Measurements from ENCODE around the gene SRSF2.
A peak's percentile ranks its signal among the peaks of the same experiment; 100 is the strongest.

Gene SRSF2

DNA sequence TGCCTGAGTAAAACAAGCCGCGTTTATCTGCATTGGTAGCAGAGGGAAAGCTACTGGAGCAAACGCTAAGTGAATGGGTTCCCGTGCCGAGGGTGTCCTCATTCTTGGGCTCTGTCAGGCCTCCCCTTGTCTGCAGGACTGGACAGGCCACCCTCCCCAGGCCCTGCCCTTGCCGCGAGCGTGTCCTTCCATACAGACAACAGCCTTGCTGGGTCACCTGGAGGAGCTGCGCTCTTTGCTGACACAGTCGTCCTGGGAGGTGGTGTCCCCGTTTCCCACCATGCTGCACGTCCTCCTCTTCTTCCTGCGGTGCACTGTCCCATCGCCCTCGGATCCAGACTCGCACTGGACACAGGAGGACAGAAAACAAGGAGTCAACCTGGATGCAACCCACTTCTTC, 18.6 kb downstream of the SRSF2 start:
- TF ChIP-seq, protein P1, sequence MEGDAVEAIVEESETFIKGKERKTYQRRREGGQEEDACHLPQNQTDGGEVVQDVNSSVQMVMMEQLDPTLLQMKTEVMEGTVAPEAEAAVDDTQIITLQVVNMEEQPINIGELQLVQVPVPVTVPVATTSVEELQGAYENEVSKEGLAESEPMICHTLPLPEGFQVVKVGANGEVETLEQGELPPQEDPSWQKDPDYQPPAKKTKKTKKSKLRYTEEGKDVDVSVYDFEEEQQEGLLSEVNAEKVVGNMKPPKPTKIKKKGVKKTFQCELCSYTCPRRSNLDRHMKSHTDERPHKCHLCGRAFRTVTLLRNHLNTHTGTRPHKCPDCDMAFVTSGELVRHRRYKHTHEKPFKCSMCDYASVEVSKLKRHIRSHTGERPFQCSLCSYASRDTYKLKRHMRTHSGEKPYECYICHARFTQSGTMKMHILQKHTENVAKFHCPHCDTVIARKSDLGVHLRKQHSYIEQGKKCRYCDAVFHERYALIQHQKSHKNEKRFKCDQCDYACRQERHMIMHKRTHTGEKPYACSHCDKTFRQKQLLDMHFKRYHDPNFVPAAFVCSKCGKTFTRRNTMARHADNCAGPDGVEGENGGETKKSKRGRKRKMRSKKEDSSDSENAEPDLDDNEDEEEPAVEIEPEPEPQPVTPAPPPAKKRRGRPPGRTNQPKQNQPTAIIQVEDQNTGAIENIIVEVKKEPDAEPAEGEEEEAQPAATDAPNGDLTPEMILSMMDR (IDR thresholded peaks at IDR 0.05): no peak

DNA sequence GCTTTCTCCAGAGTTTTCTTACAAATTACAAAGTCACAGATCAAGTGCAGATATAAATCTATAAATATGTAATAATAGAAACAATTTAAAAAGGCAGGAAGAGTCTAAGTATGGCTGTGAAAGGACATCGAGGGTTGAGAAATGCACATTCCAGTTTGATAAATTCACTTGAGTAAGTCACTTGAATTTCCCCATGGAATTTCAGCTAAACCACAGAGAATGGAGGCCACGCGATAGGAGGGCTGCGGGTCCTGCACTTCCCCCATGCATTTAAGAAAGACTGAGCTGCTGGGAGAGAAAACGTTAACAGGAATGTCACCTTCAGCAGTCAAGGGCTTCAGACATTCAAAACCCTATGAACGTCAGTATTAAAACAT, 20.3 kb downstream of the SRSF2 start:
- TF ChIP-seq, protein P1 (IDR thresholded peaks at IDR 0.05): no peak

GRCh38 chr17:76716146-76716838, 20.8 kb downstream of the SRSF2 start:
- TF ChIP-seq, protein P1 (IDR thresholded peaks at IDR 0.05): no peak

DNA sequence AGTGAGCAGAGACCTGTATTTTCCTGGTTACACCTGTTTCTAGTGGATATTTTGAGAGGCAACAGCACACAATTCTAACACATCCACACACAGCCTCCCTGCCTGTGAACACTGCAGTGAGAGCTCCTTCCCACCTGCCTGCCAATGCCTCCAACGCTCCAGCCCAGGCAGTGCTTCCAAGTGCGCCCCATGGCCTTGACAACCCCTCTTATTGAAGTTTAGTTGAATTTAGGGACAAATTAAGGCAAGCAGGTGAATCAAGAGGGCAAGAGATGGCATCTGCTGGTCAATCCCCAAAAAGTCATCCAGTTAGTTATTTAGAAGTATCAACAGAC, 21.7 kb downstream of the SRSF2 start:
- TF ChIP-seq, protein P1 (IDR thresholded peaks at IDR 0.05): no peak

DNA sequence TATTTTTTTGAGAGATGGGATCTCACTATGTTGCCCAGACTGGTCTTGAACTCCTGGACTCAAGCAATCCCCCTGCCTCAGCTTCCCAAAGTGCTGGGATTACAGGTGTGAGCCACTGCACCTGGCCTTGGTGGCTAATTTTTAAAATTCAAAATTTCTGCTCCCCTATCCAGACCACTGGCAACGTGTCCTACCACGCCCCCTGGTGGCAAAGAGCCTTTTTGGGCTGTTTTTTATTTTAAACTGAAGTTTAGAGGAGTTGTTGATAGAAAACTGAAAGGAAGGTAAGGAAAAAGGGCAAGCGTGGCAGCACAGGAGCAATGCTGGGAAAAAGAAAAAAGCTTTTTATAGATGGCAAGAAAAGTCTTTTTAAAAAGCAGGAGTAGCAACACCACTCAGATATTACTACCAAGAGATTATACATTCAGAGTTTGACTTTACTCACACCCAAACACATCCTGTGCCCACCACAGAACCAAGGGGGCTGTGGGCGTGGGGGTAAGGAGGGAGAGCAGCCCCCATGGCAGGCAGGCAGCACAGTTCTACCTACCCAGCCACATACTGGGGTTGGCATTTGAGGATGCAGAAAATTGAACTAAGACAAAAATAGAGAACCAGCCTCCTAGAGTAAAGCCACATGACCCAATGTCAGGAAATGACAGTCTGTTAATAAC, 22.2 kb downstream of the SRSF2 start:
- TF ChIP-seq, protein P1 (IDR thresholded peaks at IDR 0.05): peak; percentile 87

- TF ChIP-seq, protein P1 (IDR thresholded peaks at IDR 0.05): no peak
Measured at GRCh38 chr17:76714336-76714735, 22.8 kb downstream of the SRSF2 start.

GRCh38 chr17:76713765-76714164, 23.4 kb downstream of the SRSF2 start:
- TF ChIP-seq, protein P1 (IDR thresholded peaks at IDR 0.05): no peak
